HG02763 (cell line): ENCODE measurements around the gene IKZF2.

ENCODE experiments used
- ATAC-seq: cut with Tn5 transposase; IDR thresholded peaks from one replicate; pipeline ENCODE4 v1.9.1; 2021; ENCODE audit warnings: mild to moderate bottlenecking, moderate library complexity; ENCODE audit not compliant: unreplicated experiment

Gene IKZF2

DNA sequence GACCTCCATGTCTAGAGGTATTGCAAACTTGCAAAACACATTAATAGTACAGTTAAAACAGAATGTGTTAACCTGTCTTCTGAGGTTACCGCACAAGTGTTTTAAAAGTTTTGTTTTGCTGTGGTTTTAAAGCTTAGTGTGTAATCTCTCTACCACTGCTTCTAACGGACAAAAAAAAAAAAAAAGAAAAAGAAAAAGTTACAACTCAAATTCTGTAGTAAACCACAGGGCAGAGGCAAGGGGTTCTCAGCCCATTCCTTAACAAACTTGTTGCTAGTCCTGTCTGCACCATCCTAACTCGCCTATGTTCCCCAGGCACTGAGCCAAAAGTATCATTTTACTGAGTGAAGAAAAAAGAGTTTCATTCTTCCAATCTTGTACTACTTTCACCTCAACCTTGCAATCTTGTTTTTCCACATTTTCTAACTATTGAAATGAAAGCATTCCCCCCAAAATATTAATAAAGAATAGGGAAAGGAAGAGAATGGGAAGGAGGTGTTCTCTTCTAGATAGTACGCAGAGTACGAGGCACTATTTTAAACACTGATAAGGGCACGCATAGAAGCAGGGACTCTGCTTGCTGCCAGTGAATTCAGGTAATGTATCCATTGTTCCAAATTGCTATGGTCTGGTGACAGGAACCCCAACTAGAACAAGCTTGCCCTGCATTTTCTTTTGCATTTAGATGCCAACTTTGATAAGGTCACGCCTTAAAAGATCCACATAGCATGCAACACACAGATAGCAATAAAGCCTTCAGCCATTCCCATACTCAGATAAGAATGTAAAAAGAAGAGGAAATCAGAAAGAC is 47.1 kb downstream of the IKZF2 start:
- ATAC-seq, result no peak

DNA sequence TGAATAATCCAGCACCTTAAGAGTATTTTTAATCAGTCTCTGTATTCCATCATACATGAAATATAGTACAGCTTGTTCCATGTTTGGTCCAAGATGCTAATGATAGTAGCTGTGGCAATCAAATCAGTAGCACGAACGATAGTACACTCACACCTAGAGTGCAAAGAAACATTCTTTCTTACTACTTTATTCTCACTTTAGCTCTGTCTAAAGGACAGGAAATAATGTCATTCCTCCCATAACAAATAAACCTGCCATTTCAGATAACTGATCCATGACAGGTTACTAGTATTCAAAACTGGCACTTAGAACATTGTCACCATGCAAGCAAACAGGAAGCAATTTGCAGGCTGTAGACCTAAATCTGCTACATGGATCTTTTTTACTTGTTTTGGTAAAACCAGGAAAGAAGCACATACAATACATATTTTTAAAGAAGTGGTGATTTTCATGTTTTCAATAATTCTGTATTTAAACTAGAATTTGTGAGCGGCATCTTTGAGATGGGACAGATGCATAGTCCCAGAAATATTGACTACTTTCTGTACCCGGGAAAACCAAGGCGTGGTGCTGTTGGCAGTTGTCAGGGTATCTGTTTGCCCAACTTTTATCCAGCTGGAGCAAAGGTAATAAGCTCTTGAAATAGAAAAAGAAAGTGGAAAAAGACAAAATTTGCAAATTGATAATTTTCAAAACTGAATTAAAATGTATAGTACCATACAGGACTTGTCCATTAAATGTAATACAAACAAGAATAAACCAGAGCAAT is 49.5 kb downstream of the IKZF2 start:
- ATAC-seq, result no peak

DNA sequence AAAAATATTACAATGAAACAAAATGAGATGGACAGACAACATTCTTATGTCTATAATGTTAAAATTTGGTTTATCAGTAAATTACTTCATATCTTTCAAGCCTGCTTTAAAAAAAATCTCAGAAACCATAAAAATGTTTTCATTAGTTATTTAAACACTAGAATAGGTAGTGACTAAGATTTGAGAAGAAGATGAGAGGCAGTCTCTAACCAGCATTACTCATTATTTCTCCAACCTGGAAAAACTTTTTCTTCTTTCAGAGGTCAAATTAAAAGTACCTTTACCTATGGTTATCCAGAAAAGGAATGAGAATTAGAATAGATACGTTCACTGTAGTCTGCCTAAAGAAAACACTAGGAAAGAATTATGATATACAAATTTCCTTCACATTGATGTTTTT is 50.3 kb downstream of the IKZF2 start:
- no peak for ATAC-seq

DNA sequence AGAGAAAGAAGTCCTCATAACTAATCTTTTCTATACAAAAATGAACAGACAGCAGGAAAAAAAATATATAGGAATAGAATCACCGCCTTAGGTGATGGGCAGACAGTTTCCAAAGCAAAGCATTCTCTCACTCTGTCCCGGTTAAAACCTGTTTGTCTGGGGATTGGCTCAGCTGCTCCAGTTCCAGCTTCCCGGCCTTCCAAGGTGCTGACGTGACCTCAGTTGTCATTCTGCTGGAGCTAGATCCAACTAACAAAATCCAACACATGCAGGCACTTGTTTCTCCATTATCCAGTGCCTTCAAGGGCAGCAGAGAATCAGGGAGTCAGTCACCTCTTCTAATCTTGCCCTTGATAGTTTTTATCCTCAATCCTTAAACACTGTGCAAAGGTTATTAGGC is 52.8 kb downstream of the IKZF2 start:
- no peak for ATAC-seq

DNA sequence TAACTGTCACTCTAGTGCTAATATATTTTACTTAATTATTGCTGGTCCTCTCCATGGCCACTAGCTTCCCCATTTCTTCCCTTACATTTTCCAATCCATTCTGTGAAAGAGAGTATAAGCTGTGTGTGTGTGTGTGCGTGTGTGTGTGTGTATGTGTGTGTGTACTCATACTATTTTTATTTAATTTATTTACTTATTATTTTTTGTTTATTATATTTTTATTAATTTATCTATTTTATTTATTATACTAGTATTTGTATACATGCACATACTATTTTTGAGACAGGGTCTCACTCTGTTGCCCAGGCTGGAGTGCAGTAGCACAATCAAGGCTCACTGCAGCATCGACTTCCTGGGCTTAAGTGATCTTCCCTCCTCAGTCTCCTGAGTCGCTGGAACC is 59.6 kb downstream of the IKZF2 start:
- no peak for ATAC-seq

DNA sequence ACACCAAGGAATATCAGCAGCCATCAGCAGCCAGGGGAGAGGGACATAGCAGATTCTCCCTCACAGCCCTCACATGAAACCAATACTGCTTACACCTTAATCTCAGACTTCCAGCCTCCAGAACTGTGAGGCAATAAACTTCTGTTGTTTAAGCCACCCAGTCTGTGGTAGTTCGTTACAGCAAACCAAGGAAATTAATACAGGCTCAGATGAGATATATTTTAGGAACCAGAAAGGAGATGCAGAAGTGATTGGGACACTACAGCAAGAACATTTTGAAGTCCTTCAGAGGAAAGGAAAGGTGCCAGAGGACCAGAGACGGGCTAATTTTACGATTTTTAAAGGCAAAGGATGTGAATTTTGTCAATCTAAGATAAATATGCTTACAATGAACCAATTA is 60.6 kb downstream of the IKZF2 start:
- ATAC-seq, result no peak

DNA sequence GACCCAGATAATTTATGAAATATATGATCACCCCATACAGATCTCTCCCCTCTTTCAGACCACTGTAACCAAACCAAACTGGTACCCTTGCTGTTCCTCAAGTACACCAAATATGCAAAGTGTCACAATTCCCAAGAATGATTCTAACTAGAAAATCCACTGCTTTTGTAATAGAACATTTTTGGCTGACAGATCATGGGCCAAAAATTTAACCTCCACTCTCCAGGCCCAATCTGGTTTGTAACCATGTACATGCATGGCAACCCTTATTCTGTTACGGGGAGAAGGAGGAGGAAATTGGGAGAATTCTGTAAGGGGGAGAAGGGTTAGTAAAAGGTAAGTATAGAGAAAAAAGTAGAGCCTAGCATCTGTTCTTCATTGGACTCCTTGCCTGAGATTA is 62.0 kb downstream of the IKZF2 start:
- no peak for ATAC-seq

DNA sequence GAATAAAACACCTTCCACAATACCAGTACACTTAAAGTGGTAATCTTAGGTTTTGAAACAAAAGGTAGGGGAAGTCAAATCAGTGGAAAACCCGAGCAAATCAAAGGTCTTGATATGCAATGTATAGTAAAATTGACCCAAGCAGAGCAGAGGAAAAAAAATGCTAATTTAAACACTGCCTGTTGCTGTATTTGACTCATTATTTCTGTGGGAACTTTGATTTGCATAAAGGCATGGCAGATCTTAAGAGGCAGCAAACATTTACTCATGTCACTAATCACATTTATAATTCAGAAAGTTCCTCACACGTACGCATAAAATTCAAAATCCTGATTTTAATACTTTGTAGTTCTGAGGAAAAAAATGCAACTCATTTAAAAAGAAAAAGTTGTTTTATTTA is 64.4 kb downstream of the IKZF2 start:
- no peak for ATAC-seq

DNA sequence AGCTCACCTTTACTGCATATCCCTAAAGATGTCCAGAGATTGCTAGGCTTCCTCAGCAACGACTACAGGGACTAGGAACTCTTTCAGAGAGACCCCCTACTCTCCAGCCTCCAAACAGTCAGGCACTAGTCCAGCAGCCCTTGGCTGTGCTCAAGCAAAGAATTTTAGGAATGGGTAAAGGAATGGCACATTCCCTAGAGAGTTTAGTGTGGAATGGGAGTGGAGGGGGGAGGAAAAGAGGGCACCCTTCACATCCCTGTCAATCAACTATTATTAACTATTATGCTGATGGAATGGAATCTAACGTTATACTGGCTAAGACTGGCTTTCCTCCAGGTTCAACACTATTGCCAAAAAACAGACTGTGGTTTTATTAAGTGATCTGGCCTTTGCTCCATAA is 64.8 kb downstream of the IKZF2 start:
- ATAC-seq, result no peak

DNA sequence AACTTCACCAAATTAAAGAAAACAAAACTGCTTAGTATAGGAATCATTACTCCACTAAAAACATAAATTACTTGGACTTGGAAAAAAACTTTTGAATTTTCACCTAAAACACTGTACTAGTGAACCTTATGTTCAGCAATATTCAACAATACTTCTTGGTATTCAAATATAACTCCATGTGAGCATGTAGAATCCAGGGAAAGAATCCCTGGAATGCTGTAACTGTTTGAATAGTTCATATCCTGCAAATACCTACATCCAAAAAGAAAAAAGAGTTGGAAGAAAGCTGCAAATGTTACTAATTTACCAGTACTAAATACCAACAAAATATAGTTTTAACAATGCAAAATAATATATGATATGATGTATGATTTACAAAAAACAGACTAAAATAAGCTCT is 65.4 kb downstream of the IKZF2 start:
- no peak for ATAC-seq

DNA sequence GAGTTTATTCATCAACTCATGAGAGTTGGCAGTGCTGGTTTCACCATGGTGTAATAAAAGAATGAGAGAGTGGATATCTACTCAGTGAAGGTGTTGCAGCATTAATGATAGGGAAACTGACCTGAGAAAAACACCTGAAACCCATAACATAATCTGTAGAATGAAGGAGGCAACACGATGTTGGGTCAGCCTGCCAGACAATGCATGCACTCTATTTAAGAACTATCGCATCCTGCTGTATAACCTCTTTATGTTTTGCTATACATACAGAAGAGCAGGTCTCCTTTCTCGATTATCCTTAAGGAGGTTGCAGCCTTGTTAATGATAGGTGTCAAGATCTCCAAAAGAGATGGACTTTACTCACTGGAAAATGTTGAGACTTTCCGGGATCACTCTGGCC is 65.9 kb downstream of the IKZF2 start:
- no peak for ATAC-seq

DNA sequence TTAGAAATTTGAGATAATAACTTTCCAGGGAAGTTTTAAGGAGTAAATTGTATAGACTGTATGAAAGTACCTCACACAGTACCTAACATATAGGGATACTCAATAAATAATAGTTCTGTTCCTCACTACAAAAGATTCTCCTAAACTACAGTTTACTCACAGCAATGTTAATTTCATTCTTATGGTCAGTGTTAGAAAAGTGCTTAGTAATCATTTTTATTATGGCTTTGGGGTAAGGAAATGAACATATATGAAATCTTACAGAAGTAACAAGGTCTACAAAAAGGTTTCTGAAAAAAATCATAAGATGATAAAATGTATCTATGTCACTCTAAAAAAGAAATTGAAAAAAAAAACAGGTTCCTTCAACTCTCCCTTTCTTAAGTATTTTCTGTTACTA is 67.2 kb downstream of the IKZF2 start:
- no peak for ATAC-seq

DNA sequence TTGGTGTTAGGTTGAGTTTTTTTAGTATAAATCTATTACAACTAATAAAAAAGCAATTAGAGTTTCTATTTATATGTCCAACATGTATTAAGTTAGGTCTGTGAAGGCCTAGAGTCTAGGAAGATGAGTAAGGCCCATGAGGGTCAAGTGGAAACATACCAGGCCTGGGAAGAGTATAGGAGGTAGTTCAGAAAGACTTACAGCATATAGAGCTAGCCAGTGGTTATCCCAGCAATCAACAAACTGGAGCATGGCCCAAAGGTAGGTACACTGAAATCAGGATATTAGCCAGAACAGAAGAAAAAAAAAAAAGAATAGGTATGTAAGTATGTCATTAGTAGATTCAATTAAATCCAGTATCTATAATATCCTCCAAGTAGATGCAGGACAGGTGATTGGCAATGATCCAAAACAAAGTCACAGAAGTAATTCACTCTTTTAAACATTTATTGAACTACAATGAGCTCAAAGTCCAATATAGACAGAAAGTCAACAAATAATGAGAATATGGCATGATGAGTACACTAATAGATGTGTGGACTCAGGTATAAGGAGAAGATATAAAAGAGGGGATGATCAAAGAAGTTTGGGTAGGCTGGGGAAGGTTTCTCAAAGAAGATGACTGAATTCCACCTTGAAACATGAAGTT is 70.3 kb downstream of the IKZF2 start:
- no peak for ATAC-seq

DNA sequence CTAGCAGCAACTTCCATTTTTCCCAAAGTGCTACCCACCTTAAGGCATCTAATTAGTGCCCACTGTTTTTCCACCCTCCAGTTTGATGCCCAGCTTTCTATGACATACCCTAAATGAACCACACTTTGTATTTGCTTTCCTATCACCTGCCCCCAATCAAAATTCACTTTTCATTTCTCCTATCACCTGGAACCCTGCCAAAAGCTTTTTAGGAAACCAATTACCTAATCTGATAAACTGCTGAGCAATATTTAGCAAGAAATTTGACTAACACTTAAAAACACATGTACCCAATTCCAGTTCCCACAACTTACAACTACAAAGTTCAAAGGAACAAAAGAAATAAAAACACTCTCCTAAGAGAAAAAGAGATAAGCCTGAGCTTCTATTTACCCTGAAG is 71.7 kb downstream of the IKZF2 start:
- ATAC-seq, result no peak

DNA sequence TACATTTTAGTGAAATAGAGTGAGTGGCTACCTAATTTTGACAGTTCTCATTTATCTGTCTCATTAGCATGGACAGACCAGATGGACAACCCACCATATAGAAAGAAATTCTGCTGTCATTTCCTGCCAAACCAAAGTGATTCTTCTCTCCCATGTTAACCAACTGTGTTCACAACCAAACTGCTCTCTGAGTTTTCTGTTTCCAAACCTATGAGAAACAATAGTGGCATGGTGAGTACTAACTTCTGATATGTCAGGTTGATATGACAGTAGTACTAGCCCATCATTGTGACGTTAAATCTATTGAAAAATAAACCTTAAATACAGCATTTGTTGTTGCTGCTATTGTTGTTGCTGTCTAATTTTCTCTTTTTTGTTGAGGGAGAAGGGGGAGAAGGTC is 72.7 kb downstream of the IKZF2 start:
- ATAC-seq, result no peak

DNA sequence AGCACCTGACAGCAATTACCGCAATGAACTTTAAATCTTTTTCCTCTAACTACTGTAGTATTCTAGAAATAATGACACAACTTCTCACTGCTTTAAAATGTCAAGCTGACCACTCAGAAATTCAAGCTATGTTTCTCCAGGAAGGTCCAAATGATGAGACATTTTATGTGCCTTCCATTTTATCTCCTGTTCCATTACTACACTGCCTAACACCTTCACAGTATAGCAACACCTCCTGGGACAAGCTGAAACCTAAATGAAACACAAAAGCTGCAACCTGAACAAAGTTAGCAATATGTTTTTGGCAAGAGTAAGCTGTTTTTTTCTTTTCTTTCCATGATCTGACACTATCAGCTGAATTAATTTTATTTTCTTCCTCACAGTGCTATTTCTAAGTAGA is 81.9 kb downstream of the IKZF2 start:
- ATAC-seq, result no peak

DNA sequence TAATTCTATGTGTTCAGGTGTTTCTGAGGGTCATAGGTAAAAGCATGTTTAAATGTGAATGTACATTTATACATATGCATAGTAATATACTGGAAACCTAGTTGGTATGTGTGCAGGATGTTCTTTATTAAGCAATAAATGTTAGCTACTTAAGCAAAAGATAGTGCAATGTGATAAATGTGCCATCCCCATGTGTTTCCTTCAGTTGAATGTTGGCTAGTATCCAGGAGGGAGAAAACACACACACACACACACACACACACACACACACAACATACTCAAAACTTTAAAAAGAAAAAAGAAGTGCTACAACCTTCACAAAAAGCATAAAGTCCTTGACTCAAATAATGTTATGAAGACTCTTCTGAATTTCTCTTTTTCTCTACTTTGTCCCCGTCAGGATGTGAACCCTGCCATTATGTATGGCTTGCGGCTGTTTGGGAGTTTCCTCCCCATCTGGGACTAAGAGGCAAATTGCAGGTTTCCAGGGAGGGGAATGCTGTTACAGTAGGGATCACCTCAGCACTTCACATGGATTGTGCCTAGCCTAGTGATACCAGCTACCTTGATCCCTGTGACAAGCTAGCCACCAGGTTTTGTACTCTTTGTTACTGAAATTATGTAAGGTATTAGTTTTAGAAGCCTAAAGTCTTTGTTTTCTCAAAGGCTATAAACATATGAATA is 82.6 kb downstream of the IKZF2 start:
- ATAC-seq, result no peak

DNA sequence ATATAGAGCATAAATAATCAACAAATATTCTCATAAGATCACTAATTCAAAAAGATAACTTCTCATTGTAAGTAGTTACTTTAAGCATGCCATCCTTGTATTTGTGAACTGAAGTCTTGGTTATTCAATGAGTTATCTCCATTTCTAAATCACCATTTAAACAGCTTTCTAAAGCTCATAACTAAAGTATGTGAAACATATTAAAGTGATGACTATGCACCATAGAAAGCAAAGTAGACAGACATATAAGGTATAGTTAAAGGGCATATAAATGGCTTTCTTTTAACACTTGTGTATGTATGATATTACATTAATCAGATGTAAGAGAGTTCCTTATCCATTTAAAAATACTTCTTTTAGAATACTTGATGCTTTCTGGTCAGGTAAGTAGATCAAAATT is 83.5 kb downstream of the IKZF2 start:
- ATAC-seq, result no peak

DNA sequence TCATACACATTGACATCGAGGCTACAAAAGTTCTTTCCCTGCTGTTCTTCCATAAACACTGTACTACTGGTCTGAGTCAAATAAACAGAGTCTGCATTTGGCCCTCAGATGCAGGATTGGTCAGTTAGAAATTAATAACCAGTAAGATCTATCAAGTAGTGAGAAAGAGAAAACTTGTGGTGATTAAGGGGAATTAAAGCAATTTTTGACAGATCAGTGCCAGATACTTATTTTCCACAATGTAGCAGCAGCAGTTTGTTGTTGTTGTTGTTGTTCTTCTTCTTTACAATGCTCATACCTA is 85.0 kb downstream of the IKZF2 start:
- no peak for ATAC-seq

DNA sequence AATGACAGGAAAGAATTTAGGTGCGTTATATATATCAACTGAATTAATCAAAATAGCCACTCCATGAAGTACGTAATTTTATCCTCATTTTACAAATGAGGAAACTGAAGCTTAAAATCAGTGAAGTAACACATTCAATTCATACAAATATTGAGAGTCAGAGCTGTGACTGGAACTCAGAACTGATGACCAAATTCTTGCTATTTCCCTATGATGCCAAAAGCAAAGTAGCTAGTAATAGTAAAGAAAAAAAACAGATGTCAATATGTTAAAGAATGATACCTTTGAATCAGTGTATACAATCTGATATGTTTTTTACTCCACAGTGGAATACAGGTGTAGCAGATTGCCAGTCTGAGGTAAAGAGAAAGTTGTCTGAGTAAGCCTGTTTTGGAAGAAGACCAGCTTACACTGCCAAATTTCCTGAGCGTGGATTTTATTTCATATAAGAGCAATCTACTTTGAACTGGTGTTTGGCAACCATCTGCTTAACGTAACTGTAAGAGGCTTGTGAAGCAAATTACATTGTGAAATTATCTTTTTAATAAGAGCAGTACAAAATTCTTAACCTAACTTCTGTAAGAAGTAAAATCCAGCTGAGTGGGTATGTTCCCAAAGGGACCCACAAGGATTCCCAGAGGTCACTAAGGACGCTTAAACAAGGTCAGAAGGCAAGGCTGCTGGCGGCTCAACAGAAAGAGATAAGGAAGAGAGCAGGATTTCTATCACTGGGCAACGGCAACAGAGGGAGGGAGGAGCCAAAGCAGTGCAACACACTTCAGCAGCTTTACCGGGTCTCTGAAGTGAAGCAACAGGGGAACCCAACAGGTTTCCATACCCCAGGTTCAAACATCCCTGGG is 85.6 kb downstream of the IKZF2 start:
- peak; percentile 64 for ATAC-seq

DNA sequence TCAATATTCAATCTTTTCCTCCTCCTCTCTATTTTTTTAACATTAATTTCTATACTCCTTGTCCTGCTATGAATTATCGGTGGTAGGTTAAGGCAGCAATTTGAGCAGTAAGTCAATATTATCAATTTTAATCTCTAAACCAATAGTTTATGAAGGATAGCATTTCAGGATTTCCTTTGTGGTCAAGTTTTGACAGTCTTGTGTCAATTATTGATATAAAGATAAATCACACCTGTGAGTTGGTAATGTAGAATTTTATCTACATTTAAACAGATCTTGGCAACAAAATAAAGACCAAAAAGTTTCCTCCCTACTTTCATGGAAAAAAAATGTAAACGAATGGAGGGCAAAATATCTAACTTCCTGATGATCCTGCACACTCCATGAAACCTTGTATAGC is 87.3 kb downstream of the IKZF2 start:
- ATAC-seq, result no peak
